GM18511 (cell line): ENCODE measurements around the gene NEO1.
A peak's percentile ranks its signal among the peaks of the same experiment; 100 is the strongest.

ENCODE experiments used
- ATAC-seq: cut with Tn5 transposase; IDR thresholded peaks from one replicate; pipeline ENCODE4 v1.9.1; 2021; ENCODE audit warnings: mild to moderate bottlenecking, moderate library complexity; ENCODE audit not compliant: unreplicated experiment

Gene NEO1, protein sequence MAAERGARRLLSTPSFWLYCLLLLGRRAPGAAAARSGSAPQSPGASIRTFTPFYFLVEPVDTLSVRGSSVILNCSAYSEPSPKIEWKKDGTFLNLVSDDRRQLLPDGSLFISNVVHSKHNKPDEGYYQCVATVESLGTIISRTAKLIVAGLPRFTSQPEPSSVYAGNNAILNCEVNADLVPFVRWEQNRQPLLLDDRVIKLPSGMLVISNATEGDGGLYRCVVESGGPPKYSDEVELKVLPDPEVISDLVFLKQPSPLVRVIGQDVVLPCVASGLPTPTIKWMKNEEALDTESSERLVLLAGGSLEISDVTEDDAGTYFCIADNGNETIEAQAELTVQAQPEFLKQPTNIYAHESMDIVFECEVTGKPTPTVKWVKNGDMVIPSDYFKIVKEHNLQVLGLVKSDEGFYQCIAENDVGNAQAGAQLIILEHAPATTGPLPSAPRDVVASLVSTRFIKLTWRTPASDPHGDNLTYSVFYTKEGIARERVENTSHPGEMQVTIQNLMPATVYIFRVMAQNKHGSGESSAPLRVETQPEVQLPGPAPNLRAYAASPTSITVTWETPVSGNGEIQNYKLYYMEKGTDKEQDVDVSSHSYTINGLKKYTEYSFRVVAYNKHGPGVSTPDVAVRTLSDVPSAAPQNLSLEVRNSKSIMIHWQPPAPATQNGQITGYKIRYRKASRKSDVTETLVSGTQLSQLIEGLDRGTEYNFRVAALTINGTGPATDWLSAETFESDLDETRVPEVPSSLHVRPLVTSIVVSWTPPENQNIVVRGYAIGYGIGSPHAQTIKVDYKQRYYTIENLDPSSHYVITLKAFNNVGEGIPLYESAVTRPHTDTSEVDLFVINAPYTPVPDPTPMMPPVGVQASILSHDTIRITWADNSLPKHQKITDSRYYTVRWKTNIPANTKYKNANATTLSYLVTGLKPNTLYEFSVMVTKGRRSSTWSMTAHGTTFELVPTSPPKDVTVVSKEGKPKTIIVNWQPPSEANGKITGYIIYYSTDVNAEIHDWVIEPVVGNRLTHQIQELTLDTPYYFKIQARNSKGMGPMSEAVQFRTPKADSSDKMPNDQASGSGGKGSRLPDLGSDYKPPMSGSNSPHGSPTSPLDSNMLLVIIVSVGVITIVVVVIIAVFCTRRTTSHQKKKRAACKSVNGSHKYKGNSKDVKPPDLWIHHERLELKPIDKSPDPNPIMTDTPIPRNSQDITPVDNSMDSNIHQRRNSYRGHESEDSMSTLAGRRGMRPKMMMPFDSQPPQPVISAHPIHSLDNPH (N-terminal part only)

DNA sequence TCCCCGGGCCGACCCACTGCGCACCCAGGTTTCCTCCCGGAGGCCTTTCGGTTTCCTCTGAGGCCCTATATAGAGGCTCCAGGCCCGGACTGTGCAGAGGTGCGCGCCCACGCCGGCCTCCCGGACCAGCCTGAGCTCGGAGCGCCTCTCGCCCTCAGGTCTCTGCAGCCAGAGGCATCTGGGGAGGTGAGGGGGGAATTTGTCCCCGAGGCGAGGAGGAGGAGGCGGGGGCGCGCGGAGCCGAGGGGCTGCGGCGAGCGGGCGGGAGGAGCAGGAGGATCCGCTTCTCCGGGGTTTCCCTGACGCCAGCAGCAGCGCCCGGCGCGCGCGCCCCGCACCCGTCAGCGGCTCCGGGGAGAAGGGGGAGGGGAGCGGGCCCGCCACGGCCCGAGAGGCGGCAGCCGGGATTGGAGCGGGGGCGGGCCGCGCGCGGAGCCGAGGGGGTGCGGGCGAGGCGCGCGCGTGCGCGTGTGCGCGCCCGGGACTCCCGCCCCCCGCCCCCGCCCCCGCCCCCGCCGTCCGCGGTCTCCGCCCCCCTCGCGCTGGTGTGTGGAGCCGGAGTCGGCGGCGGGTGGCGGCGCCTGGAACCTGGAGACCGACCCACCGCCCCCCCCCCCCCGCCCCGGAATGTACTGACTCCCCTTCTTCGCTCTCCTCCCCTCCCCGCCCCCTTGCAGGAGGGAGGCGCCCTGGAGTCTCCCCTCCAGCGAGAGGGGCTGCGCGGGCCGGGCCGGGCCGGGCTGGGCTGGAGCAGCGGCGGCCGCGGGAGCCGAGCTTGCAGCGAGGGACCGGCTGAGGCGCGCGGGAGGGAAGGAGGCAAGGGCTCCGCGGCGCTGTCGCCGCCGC is at the start of gene NEO1:
TSS of gene NEO1 (plus strand) at position 657 of the 846 bp plus-strand sequence. CDS start 213 bp downstream, outside the sequence.
- ATAC-seq: peak; percentile 68

DNA sequence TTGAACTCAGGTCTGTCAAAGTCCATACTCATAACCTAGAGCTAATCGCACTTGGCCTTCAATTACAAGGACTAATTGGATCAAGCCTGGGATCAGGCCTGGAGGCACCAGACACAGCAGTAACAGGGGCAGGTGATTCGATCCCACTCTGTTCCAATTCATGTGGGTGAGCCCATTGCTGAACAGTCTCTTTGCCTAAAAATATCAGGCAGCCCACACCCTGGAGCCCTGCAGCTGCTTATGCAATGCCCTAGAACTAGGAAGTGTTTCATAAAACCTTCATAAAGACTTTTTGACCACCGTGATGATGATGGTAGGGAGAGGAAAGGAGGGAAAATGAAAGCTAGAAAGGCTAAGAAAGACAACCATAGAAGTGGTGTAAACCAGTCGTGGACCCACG is 47.8 kb upstream of the NEO1 start:
- ATAC-seq: no peak

DNA sequence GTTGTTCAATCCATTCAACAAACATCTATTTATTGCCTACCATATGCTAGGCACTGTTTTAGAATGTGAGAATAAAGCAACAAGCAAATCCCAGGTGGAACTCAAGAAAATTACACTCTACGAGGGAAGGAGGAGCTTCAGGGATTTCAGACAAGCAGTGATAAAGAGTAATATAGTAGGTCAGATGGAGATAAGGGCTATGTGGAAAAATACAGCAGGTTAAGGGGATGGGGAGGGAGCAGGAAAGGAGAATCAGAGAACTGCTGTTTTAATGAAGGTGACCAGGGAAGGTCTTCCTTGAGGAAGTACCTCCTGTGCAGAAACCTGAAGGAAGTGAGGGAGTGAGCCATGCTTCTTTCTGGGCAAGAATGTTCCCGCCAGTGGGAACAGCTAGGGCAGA is 47.2 kb upstream of the NEO1 start:
- ATAC-seq: no peak

DNA sequence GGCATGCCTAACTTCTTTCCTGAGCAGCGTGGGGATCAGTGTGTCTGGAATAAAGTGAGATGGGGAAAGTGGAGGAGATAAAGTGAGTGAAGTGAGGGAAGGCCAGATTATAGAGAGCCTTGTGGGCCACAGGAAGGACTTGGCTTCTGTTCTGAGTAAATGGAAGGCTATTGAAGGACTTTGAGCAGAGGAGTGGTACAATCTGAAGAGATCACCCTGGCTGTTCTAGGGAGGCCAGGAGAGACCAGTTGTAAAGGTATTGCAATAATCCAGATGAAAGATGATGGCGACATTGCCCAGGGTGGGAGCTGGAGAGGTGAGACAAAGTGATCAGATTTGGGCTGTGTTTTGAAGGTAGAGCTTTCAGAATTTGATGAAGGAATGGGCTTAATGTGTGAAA is 46.8 kb upstream of the NEO1 start:
- no peak for ATAC-seq

DNA sequence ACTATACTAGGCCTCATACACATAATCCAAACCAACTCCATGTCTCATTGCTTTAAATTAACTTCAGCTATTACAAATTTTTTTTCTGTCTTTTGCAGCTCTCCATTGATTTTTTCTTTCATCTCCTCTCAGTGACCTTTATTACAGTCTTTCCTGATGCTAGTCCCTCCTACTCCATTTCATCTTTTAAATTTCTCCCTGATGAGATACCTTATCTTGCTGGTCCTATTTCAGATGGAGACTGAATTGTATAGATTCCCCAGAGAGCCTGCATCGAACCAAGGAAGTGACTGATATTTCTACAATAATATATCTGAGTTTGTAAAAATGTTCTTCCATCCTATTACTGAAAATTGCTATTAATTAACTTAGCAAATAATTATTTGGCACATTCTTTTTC is 45.7 kb upstream of the NEO1 start:
- no peak for ATAC-seq

DNA sequence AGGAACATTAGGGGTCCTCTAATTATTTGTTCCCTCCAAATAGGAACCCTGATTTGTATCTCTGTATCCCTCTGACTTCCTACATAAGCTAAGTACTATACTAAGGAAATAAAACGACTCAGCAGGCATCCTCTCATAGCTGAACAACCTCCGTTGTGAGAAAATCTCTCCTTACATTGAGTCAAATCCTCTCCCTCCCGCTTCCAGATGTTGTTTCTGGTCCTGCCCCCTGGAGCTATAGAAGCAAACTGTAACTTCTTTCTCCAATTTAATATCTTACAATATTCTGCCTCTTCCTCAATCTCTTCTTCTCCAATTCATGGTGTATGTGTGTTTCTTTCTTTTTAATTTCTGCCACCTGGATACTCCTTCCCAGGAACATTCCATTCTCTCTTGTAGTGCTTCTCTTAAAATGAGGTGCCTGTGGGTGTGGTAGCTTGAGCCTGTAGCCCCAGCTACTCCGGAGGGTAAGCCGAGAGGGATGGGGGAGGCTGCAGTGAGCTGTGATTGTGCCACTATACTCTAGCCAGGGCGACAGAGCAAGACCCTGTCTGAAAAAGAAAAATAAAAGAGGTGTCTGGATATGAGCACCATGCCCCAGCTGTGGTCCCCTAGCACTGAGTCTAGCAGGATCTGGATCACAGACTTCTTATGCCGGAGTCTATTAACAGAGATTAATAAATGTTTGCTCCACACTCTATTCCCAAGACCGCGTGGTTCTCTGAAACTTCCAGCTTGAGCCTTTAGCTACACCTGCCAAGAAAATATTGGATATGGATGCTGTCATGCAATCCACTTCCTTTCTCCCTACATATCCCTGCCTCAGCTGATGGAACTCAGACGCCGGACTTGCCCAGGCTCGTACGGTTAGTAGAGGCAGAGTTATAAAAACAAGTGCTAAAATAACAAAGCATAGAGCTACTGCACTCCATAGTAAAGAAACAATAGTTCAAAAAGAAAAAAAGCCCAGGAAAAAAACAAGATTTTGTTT is 42.9 kb upstream of the NEO1 start:
- ATAC-seq: no peak

DNA sequence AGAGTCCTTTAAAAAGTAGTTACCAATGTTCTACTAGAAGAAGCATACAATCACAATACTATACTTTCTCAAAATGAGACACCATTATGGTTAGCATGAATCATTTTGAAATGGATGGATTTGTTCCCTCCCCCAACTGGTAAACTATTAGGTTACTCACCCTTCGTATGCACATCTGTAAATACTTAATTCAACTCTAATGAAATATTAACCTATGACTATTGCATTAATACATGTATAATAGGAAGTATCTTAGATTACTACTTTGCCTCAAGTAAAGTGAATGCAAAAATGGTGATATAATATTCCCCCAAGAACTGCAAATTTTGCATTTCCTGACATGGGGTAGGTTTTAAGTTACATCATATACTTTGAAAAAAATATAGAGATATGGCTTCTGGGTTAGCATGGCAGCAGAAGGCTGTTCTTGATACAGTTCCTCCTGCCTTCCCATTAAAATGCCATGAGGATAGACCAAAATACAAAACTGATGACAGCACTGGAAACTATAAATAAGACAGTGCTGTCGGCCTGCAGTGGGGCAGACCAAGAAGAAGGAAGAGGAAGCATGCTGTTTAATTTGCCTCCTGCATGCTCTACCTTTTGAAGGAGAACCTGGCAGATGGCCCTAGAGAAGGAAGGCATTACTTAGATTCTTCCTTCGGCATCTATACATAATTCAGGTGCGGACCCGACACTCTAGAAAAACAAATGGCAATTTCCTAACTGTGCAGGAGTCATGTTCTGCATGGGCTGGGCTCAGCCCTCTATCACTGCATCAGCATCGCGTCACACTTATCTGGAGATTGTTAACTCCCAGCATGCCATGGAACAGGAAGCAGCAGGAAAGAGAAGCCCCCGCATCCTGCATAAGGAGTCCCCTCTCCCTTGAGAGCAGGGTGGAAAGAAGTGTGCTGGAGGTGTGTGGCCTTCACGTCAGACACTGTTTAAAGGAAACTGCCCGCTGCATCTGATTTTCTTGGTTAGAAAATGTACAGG is 41.8 kb upstream of the NEO1 start:
- no peak for ATAC-seq

DNA sequence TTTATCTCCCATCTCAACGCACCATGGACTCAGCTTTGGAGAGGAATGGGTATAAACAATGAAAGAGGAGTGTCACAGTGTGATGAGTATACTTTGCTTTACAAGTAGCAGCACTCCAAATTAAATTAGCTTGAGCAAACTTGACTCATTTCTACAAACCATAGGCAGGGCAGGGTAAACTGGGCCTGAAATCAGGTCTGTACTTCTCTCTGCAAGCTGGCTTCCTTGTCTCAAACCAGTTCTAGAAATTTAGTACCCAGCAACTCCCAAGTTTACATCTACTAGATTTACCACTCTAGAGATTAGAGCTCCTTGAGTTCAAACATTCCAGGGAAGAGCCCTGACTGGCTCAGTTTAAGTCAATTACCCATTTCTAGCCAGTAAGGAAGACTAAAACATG is 37.4 kb upstream of the NEO1 start:
- ATAC-seq: no peak

DNA sequence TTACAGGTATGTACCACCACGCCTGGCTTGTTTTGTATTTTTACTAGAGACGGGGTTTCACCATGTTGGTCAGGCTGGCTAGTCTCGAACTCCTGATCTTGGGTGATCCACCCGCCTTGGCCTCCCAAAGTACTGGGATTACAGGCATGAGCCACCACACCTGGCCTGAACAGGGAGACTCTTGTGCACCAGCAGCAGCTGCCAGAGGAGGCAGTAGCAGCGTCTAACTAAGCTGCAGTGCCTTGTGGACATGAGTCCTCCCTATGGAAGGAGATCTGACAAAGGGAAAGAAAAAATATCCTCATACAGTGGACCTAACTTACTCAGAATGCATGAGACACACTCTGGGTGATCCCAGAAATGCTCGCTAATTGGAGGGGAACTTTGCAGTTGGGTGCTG is 36.8 kb upstream of the NEO1 start:
- no peak for ATAC-seq

DNA sequence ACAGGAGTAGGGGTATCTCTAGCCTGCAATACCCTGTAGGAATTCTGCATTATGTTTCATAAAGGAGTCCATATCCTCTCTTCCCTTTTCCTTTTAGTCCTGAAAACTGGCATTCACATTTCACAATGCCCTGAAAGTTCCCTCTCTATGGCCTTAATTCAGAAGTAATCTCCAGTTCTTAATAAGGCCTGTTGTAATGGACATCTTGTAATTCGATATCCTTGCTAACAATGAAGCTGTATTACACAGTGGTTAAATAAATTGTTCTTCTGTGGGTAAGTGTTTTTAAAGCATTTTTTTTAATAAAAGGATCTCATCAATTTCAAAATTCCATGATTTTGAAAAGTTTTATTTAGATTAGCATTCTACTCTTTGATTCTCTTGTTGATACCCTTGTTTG is 34.3 kb upstream of the NEO1 start:
- no peak for ATAC-seq

DNA sequence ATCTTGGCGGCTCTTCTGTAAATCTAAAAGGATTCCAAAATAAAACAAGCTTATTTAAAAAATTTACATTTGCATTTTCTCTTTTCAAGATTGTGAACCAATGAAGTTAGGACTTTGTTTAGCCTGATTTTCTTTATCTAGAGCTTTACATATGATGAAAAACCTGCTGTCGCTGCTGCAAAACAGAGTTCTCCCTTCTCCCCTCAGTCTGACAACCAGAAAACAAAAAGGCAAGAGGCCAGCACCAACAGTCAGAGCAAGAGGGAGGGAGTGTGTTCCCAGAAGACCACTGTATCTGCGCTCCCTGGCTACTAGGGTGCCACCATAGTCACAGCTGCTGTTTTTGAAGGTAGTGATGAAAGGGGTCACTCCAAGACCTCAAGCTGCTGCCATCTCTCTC is 33.1 kb upstream of the NEO1 start:
- no peak for ATAC-seq

DNA sequence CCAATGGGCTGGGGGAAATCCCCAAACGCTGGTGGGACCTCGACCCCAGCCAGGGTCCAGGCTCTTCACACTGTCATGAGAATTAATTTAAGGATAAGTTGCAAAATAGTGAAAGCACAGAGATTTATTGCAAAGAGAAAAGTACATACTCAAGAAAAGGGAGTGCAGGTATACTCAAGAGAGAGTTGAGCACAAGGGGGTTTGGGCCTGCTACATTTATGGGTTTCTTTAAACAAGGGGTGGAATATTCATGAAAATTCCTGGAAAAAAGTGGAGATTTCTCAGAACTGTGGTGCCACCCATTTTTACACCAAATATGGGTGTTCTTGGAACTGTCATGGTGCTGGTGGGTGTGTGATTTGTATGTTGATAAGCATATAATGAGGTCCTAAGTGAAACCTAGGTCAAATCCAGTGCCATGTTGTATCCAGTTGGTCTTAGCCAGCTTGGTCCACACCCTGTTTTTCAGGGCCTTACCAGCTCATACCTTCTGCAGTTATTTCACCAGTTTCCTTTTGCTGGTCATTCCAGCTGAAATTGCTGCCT is 32.6 kb upstream of the NEO1 start:
- ATAC-seq: no peak

DNA sequence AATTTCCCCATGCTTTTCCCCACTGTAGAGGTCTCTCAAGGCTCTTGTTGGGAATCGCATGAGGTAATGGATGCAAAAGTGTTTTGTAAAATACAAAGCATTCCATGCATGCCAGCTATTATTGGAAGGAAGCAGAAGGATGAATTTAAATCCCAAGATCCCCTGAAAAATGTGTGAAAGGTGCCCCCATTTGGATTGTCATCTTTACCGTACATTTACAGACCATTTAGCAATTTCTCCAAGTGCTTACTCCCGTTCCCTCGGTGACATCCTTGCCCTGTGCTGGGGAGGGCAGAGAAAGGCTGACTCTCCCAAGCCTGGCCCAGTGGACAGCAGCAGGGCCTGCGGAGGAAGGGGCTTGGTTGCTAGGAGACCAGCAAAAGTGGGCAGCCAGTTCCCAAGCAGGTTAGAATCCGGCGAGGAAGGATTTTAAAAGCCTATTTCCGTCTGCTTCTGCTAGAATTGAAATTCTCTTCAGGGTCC is 31.1 kb upstream of the NEO1 start:
- ATAC-seq: no peak

DNA sequence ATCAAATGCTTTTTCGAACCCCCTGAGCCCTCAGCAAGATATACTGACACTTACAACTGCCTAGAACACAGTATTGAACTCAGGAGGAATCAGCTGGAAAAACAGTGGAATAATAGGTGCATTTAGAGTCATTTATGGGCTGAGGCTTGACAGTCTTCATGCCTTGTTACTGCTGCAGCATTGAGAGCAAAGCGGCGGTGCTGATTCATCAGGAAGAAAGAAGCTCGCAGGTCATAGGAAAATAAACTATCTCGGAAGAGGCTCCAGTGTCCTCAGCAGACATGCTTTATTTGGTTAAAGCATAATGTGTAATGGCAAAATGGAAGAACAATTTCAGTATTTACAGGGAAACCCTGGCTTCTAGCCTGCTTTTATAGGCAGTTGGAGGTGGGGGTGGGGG is 30.1 kb upstream of the NEO1 start:
- ATAC-seq: no peak

DNA sequence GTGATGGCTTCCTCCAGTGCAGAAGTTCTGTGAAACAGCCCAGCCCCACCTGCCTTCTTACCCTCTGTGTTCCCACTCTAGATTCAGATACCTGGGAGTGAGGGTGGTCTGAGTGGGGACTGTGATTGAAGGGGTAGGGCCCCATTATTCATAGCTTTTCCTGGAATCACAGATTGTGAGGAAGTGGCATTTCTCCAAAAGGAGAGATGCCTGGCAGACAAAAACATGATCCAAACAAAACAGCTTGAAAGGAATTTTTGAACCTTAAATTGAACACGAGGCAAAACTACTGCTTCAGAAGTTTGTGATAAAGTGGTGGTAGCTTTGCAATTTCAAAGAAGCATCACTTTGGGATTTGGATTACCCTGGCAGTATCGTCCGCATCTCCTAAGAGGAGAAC is 29.2 kb upstream of the NEO1 start:
- no peak for ATAC-seq

DNA sequence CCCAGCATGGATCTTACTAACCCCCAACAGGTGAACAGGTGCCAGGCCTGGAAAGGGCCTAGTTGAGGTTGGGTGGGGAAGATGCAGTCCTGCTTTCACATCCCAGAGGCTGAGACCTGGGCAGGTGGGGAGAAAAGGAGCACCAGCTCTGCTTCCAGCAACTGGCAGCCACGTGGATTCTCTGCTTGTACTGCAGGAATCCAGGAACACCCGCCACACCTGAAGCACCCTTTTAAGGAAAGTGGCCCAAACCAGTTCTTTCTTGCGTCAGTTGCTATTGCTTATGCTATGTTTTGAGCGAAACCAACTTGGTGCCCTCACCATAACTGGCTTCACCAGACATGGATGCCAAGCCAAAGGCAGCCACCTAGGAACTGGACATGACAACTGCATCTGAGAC is 28.1 kb upstream of the NEO1 start:
- no peak for ATAC-seq

DNA sequence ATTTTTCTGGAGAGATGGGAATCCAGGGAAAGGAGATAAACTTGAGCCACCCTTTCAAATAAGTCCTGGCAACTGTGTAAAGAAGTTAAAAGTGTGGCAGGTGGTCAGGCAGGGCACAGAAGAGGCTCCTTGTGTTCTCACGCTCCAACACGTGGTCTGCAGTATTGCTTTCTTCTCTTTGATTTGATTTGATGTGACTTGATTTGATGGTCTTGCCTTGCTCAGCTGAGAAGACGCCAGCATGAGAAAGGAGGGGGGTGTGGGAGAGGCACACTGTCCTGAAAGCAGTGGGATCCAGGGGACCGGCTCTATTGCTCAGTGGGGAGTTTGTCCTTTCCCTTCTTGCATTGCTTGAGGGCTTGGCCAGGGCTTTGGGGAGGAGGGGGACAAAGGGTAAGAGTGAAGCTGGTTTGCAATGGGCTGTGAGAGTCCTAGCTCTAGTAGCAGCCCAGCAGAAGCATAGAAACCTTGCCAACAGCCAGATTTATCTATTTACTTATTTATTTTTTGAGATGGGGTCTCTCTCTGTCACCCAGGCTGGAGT is 25.7 kb upstream of the NEO1 start:
- no peak for ATAC-seq
